Right lobe of liver (tissue), 4 donors: Measurements from ENCODE around the gene EXOC4.

Source experiments
- POLR2A ChIP-seq: fragments of 450-650 bp; IDR thresholded peaks from one replicate; pipeline ENCODE4 v1.6.1; 2017; ENCODE audit warnings: antibody characterized with exemption, mild to moderate bottlenecking
- TF ChIP-seq, protein P1 (sequence below), 4 donors: fragments of 200-600 bp in 3 of 4; fragments of 450-650 bp in 1 of 4; IDR thresholded peaks; one replicate each; pipeline versions ENCODE4 v1.5.1 to v1.8.0; 2016 to 2022; ENCODE audit warnings: antibody characterized with exemption in 4 of 4, mild to moderate bottlenecking in 2 of 4
- donor health status: DM: no; HTN: no; CAD: no.
- donor health status: DM: no; HTN: no; CAD: no.
- donor health status: DM: no; HTN: yes; CAD: no.

DNA sequence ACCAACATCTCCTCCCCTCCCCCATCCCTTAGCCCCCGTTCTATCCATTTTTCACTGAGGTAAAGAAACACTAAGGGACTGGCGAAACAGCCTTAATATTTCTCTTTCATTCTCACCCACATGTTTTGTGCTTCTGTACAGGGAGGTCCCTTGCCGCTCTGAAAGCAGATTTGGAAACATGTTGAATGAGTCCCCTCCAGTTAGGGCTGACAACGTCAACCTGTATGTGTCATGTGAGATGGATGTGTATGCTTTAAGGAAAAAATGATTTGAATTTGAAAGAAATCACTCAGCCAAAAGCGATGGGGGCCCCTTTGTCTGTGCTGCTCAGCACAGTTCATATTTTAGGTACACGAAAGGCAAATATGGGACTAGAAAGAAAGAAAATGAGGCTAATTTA, 560.0 kb downstream of the EXOC4 start:
- TF ChIP-seq, protein P1, sequence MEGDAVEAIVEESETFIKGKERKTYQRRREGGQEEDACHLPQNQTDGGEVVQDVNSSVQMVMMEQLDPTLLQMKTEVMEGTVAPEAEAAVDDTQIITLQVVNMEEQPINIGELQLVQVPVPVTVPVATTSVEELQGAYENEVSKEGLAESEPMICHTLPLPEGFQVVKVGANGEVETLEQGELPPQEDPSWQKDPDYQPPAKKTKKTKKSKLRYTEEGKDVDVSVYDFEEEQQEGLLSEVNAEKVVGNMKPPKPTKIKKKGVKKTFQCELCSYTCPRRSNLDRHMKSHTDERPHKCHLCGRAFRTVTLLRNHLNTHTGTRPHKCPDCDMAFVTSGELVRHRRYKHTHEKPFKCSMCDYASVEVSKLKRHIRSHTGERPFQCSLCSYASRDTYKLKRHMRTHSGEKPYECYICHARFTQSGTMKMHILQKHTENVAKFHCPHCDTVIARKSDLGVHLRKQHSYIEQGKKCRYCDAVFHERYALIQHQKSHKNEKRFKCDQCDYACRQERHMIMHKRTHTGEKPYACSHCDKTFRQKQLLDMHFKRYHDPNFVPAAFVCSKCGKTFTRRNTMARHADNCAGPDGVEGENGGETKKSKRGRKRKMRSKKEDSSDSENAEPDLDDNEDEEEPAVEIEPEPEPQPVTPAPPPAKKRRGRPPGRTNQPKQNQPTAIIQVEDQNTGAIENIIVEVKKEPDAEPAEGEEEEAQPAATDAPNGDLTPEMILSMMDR (IDR thresholded peaks at IDR 0.05), result no peak
- no peak for TF ChIP-seq POLR2A
